ENCODE data around the gene SORBS1.

SORBS1 gene

DNA sequence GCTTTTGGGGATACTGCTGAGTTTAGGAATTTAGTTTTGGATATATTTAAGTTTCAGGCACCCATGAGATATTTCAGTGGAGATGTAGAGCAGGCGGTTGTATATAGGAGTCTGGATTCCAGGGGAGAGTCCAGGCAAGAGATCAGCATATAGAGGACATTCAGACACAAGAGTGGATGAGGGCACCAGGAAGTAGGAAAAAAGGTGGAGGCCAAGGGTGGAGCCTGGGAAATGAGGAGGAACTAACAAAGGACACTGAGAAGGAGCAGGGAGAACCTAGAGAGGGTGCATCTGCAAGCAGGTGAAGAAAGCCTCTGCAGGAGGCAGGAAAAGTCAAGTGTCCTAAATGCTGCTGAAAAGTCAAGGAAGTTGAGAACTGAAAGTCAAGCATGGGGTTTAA, 257.2 kb downstream of the SORBS1 start:
- in situ Hi-C loops (cut with MboI; ENCODE audit: low sequenced_read_pairs): no loop called here

DNA sequence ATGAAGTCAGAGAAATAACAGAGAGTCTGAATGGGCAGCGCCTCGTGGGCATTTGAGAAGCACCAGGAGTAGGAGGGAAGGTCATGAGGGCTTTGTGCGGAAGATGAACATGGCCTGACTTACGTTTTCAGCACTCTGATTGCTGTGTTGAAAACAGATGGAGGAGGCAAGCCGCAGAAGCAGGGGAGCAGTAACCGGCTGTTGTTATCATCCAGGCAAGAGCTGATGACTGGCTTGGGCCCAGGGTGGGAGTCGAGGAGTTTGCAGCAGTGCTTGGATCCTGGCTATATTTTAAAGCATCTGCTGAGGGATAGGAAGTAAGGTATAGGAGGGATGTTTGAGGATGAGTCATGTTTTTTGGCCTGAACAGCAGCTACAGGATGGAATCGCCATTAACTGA, 257.6 kb downstream of the SORBS1 start:
- in situ Hi-C loops (cut with MboI; ENCODE audit: low sequenced_read_pairs): no loop called here

GRCh38 chr10:95300022-95300539, 261.1 kb downstream of the SORBS1 start:
- in situ Hi-C loops (cut with MboI; ENCODE audit: low sequenced_read_pairs): no loop called here

DNA sequence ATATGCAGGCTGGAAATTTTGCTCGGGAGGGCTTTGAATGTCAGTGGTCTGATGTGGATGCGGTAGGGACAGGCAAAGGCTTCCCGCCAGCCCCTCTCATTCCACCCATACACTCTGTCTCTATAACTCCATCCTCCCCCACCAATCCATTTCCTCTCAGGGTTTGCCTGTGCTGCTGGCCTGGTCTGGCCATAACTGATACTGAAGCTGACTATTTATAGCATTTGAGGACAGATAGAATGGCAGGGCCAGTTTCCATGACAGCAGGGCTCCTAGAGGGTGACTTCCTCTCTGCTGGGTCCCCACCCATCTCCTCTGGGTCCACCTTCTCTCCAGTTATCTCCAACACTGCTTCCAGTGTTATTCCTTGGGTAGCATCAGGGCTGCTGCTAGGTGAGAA, 263.8 kb downstream of the SORBS1 start:
- in situ Hi-C loops (cut with MboI; ENCODE audit: low sequenced_read_pairs): no loop called here

GRCh38 chr10:95296764-95297163, 264.4 kb downstream of the SORBS1 start:
- in situ Hi-C loops (cut with MboI; ENCODE audit: low sequenced_read_pairs): no loop called here

GRCh38 chr10:95295031-95295755, 266.0 kb downstream of the SORBS1 start:
- in situ Hi-C loops (cut with MboI; ENCODE audit: low sequenced_read_pairs): no loop called here

- in situ Hi-C loops (cut with MboI; ENCODE audit: low sequenced_read_pairs): no loop called here
Measured at GRCh38 chr10:95293631-95294030, 267.5 kb downstream of the SORBS1 start.

- in situ Hi-C loops (cut with MboI; ENCODE audit: low sequenced_read_pairs): no loop called here
Measured at GRCh38 chr10:95291365-95292039, 269.7 kb downstream of the SORBS1 start.

- in situ Hi-C loops (cut with MboI; ENCODE audit: low sequenced_read_pairs): no loop called here
Measured at GRCh38 chr10:95290461-95291364, 270.5 kb downstream of the SORBS1 start, which contains the start of gene PDLIM1. TSS of gene PDLIM1 (minus strand) at chr10:95291003. CDS start at chr10:95290915, 88 bp downstream.

GRCh38 chr10:95289921-95290421, 271.2 kb downstream of the SORBS1 start:
- in situ Hi-C loops (cut with MboI; ENCODE audit: low sequenced_read_pairs): no loop called here

- in situ Hi-C loops (cut with MboI; ENCODE audit: low sequenced_read_pairs): no loop called here
Measured at GRCh38 chr10:95289003-95289920, 271.9 kb downstream of the SORBS1 start.

DNA sequence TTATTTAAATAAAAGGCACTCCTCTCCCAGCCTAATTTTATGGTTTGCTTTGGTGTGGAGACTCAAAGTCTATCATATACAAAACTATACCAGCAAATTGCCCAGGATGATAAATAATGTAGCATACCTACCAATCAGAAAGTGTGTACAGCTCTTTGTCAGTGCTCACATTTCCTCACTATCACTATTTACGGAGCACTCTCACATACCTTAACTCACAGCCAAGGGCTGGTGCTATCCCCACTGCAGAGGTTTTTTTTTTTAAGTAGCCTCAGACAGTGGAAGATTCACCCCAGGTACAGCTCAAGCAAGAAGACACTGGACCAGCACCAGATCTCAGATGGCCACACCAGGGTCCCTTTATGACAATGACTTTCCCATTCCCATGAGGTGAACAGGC, 272.9 kb downstream of the SORBS1 start:
- in situ Hi-C loops (cut with MboI; ENCODE audit: low sequenced_read_pairs): no loop called here

GRCh38 chr10:95287281-95287680, 273.9 kb downstream of the SORBS1 start:
- in situ Hi-C loops (cut with MboI; ENCODE audit: low sequenced_read_pairs): no loop called here

DNA sequence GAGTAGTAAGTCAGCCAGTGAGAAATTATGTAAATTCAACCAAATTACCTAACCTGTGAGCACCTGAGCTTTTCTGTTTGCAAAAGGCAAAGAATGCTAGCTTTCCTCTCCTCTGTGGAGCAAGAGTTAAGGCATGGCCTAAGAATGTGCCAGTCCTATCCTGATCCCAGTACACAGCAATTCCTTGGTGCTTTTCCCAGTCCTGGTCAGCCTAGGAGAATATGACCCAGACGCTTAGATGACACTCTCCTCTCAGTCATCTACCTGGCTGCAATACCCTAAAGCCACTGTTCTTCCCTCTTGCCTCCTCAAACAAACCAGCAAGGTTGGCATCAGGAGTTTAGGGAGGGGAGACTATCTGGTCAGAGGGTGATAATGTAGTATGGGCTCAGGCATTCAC, 274.5 kb downstream of the SORBS1 start:
- in situ Hi-C loops (cut with MboI; ENCODE audit: low sequenced_read_pairs): no loop called here

- in situ Hi-C loops (cut with MboI; ENCODE audit: low sequenced_read_pairs): no loop called here
Measured at GRCh38 chr10:95285556-95285955, 275.6 kb downstream of the SORBS1 start.

DNA sequence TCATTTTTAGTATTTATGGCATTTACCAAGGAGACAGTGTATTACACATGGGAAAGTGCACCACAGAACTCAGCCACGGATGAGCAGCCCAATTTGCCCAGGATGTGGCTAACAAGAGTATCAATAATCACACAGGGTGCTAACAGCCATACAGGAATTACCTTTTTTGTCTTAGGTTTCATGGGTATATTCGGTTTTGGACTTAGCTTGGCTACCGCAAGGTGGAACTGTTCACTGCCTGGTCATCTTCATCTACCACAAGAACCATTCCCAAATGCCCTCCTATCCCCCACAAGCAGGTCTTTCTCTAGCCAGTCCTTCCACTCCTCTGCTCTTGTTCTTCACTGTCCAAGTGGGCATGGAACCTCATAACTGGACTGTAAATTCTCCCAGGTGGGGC, 276.4 kb downstream of the SORBS1 start:
- in situ Hi-C loops (cut with MboI; ENCODE audit: low sequenced_read_pairs): no loop called here

DNA sequence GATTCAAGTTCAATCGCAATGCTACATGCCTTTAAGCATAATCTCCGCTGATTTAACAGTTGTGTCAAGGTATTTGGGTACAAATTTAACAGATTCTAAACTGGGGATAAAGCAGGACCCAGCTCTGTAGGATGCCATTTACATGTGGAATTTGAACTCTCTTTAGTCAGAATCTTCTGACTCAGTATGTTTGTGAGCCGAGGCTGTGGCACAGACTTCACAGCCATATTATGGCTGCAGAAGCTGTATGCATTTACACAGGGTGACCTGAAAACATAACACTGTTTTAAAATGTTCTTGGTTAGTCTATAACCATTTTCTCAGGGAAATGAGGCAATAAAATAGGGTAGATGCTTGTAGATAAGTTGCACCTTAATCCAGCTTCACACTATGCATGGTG, 279.1 kb downstream of the SORBS1 start:
- in situ Hi-C loops (cut with MboI; ENCODE audit: low sequenced_read_pairs): no loop called here

DNA sequence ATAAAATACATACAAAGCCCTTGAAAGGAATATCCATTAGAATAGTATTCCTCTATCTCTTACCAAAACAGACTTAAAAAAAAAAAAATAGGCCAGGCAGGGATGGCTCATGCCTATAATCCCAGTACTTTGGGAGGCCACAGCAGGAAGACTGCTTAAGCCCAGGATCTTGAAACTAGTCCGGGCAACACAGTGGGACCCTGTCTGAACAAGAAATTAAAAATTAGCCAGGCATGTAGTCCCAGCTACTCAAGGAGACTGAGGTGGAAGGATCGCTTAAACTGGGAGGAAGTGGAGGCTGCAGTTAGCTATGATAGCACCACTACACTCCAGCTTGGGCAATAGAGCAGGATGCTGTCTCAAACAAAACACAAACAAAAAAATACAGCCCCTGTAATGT, 280.0 kb downstream of the SORBS1 start:
- in situ Hi-C loops (cut with MboI; ENCODE audit: low sequenced_read_pairs): no loop called here

DNA sequence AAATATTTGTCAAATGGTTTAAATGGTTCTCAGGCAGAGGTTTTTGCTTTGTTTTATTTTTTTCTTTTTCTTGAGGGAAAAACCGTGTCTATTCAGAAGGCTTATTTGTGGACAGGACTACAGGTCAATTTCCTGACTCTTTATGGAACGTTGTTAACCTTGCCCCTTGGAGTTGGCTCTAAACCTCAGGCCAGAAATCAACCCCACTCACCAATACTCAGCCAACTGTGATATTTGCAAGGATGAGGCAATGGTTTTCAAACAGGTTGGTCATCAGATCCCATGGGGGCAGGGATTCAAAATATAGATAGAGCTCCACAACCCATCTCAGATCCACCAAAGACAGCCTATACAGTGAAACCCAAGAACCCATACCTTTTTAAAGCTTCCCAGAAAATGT, 280.5 kb downstream of the SORBS1 start:
- in situ Hi-C loops (cut with MboI; ENCODE audit: low sequenced_read_pairs): no loop called here

All from HL-60/S4 (cell line).